K562 (cell line): Measurements from ENCODE around the gene SLC25A29. TPM values are rescaled to one million over a fixed set of nuclear protein-coding genes. Genes with fewer than 3 reads are reported as not detected.

Source experiments
- DNMT1 ChIP-seq: fragments of 450-650 bp; IDR thresholded peaks from 2 replicates; pipeline ENCODE4 v1.6.1; 2016; ENCODE audit warnings: antibody characterized with exemption, mild to moderate bottlenecking
- ETS2 ChIP-seq: IDR thresholded peaks from 2 replicates; pipeline ENCODE4 v1.6.1; 2016; ENCODE audit warnings: borderline replicate concordance, missing genetic modification characterization, mild to moderate bottlenecking, moderate library complexity, missing compliant biosample characterization; ENCODE audit not compliant: poor library complexity, severe bottlenecking
- MCM5 ChIP-seq: fragments of 450-650 bp; IDR thresholded peaks from 2 replicates; pipeline ENCODE4 v1.6.1; 2016; ENCODE audit warnings: low read depth
- MYNN ChIP-seq, 2 experiments: sonication (generic); formaldehyde crosslinking in 1 of 2; IDR thresholded peaks; 2 replicates each; pipeline versions ENCODE4 v1.5.0 to v1.6.1; 2016 to 2020; ENCODE audit warnings: antibody characterized with exemption in 1 of 2, missing genetic modification reagents in 1 of 2
- SFPQ ChIP-seq: fragments of 200-400 bp; formaldehyde crosslinking; IDR thresholded peaks from 2 replicates; pipeline ENCODE4 v1.6.1; 2017; ENCODE audit warnings: mild to moderate bottlenecking, low read depth, low read length, moderate library complexity
- STAT6 ChIP-seq: sonication (generic); formaldehyde crosslinking; IDR thresholded peaks from 2 replicates; pipeline ENCODE4 v1.8.1; 2023; ENCODE audit warnings: mild to moderate bottlenecking, missing genetic modification reagents
- ZFP1 ChIP-seq: fragments of 450-650 bp; formaldehyde crosslinking; IDR thresholded peaks from 2 replicates; pipeline ENCODE4 v1.4.0; 2020; ENCODE audit warnings: mild to moderate bottlenecking, mixed read lengths
- ZNF133 ChIP-seq: fragments of 250-450 bp; sonication (Bioruptor Pico); IDR thresholded peaks from 2 replicates; pipeline ENCODE4 v1.4.0; 2020; ENCODE audit warnings: mild to moderate bottlenecking
- ZNF384 ChIP-seq: IDR thresholded peaks from 2 replicates; pipeline ENCODE4 v1.6.1; 2012; ENCODE audit warnings: low read depth, low read length, improper control_type of control experiment
- ZNF717 ChIP-seq: fragments of 250-450 bp; sonication (Bioruptor Pico); IDR thresholded peaks from 2 replicates; pipeline ENCODE4 v1.5.0; 2021
- ZNF77 ChIP-seq: fragments of 250-450 bp; sonication (Bioruptor Pico); IDR thresholded peaks from 2 replicates; pipeline ENCODE4 v1.5.0; 2020
- polyA plus RNA-seq, 8 experiments: library from polyadenylated mRNA; depleted of rRNA in 4 of 8; stranded (reverse) in 5 of 8; unstranded in 3 of 8; fragments of >200 nt; fragmentation: Nextera tagmentation in 2 of 8; fragmentation: Illumina TruSeq in 1 of 8; extraction: Ambion mirVana in 2 of 8; extraction: Trizol in 1 of 8; gene quantifications; 2 replicates each; pipeline versions ENCODE4 v1.2.1 to v1.2.3, GENCODE V29; 2011 to 2014; ENCODE audit warnings: inconsistent platforms in 1 of 8, missing spikeins in 1 of 8
- total RNA-seq, 7 experiments: library from RNA; depleted of rRNA in 6 of 7; stranded (reverse); fragments of >200 nt in 6 of 7; fragmentation: Illumina TruSeq in 2 of 7; extraction: Trizol in 2 of 7; gene quantifications; 2 replicates each; pipeline versions ENCODE4 v1.2.1 to v1.2.3, GENCODE V29; 2011 to 2021; ENCODE audit warnings: low replicate concordance in 1 of 7

Gene SLC25A29
- total and polyA plus RNA-seq, 9 of the 15 experiments (the other 6 are each of a cell fraction or from before 2014, with no cell fraction given): 0.07 to 17.5 (median 4.8) TPM

GRCh38 chr14:100339766-100340422 lies 33.6 kb upstream of the SLC25A29 start (continued):
- TF ChIP-seq ZFP1 (CRISPR knock-in tag) (no peak), ETS2 (tag) (no peak), ZNF77 (CRISPR knock-in tag) (no peak), MCM5 (no peak), MYNN (IDR thresholded peaks at IDR 0.05) (peak; percentile 13; the same call in 1 of the 2 replicates), MYNN (CRISPR knock-in tag; IDR thresholded peaks at IDR 0.05) (no peak), STAT6 (CRISPR knock-in tag) (no peak), ZNF717 (CRISPR knock-in tag) (no peak), DNMT1 (no peak), ZNF133 (CRISPR knock-in tag) (no peak), ZNF384 (no peak), SFPQ (no peak)
